ENCODE measurements around the gene CEP104.

CEP104 gene

DNA sequence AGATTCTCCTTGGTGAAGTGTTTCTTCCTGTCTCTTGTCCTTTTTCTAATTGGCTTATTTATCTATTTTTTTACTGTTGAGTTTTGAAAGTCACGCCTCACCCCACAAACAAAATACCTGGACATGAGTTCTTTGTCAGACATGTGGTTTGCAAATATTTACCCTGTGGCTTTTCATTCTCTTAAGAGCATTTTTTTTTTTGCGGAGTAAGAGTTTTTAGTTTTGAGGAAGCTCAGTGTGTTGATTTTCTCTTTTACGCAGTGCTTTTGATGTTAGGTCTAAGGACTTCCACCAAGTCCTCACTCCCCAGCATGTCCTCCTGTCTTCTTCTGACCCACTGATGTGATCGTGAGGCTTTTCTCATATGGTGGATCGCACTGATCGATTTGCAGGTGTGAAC lies 7.9 kb upstream of the CEP104 start:
- DNase-seq: no peak

GRCh38 chr1:3863231-3863935 lies 6.4 kb upstream of the CEP104 start:
- DNase-seq: no peak

GRCh38 chr1:3858231-3858981 lies 1.4 kb upstream of the CEP104 start:
- DNase-seq: no peak

DNA sequence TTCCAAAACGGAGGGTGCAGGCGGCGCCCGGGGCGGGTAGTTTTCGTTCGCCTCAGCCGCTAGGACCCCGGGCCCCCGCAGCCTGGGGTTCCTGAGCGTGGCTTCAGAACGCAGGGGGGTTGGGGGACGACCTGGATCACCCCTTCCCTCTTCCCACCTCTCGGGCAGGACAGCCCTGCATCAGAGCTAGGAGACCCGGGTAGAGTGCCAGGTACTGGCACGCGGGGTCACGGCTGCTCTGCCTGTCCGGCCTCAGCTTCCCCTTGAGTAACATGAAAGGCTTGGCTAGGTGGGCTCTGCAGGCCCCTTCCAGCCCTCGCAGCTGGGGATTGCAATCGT lies 749 bp upstream of the CEP104 start:
- no peak for DNase-seq

DNA sequence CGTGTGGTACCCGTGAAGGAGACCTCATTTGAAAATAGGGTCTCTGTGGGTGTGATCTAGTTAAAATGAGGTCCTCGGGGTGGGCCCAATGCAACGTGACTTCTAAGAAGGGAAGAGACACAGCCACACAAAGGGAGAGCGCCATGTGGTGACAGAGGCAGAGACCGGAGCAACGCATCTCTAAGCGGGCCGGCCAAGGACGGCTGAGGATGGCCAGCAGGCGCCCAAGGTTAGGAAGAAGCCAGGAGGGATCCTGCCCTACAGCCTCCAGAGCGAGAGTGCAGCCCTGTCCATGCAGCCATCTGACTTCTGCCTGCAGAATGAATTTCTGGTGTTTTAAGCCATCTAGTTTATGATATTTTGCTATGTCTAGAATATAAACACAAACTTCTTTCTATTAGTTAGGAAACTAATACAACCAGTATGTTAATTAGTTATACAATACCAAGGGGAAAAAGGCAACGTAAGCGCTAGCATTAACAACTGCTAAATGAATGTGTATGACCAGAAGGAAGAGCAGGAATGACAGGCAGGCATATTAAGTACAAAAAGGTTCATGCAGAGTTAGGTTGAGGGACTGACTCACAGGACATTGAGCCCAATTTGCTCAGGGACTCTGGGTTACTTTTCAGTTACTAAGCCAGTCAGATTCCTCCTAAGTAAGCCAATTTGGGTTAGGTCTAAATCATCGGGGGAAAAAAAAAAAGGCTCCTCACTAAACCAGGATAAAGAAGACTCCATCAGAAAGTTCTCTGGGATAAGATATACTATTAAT lies 4.1 kb downstream of the CEP104 start:
- no peak for DNase-seq

DNA sequence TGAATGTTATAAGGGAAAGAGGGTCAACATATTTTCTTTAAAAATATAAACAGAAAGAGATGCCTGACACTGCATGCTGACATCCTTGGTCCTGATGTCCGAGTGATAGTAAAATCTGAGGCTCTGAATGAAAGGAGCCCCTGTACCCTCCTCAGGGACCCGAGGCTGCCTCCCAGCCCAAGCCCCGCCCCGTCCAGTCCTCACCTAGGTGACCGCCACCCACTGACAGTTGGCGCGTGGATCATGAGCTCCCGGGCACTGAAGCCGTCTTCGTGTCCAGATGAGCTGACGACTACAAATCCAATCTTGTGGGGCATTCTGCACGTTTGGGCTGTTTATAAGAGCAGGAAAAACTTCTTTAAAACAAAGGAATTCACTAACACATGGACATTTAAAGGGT lies 4.9 kb downstream of the CEP104 start:
- no peak for DNase-seq

DNA sequence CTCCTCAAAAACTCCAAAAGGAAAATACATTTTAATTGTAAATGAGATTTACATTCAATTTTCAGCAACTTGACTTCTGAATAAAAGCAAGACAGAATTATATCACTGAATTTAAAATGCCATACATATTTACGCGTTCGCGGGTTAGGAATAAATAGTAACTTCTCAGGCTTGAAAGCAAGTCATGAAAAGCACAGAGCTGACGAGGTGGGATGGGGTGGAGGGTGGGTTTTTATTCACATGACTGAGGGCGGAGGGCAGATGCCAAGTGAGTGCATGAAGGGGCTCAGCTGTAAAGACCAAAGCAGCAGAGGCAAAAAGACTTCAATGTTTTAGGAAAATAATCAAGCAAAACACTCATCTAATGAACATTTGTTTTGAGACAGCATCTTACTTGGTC lies 5.7 kb downstream of the CEP104 start:
- no peak for DNase-seq

- DNase-seq: no peak
Measured at GRCh38 chr1:3850857-3851256, 6.2 kb downstream of the CEP104 start.

- DNase-seq: no peak
Measured at GRCh38 chr1:3847081-3847480, 9.9 kb downstream of the CEP104 start.

DNA sequence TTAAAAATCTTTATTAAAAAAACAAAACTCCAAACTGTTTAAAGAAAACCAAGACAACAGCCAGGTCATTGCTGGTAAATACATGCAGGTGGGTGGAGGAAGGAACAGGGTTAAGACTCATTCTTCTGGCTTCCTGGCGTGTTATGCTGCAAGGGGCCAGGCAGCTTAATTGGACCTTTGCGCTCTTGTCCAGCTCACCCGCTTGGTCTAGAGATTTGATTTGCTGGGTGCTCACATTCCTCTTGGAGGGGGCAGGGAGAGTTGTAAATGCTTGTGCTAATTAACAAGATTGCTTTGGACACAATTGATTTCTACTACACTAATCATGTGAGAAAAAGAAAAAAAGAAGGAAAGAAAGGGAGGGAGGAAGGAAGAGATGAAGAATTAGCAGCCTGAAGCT lies 10.5 kb downstream of the CEP104 start:
- no peak for DNase-seq

DNA sequence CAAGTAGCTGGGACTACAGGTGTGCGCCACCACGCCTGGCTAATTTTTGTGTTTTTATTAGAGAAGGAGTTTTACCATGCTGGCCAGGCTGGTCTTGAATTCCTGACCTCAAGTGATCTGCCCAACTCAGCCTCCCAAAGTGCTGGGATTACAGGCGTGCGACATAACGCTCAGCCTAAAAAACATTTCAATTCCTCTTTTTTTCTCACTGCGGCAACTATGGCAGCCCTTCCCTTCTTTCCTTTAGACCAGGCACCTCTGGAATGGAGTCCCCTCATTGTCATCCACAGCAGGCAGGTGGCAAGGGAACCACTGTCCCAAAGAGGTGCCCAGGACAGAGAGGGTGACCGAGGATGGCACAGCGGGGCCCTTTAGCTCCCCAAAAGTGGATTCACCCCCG lies 14.1 kb downstream of the CEP104 start:
- no peak for DNase-seq

- DNase-seq: no peak
Measured at GRCh38 chr1:3841491-3841890, 15.5 kb downstream of the CEP104 start.

DNA sequence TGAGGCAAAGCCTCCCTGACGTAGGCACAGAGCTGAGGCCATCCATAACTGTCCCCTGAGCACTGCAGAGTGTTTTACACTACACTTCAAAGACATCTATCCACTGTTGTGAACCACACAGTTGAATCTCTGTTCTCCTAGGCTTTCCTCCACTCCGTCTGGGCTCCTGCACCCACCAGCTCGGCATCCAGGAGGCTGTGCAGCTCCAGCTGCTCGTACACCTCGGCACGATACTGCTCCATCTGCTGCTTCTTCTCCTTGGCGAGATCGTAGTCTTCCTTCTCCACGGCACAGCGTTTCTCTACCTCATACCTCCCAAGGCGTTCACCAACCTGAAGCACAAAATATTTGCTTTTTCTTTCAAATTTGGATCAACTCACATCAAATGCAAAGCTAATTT lies 18.2 kb downstream of the CEP104 start:
- DNase-seq: no peak

GRCh38 chr1:3837685-3838084 lies 19.3 kb downstream of the CEP104 start:
- no peak for DNase-seq

DNA sequence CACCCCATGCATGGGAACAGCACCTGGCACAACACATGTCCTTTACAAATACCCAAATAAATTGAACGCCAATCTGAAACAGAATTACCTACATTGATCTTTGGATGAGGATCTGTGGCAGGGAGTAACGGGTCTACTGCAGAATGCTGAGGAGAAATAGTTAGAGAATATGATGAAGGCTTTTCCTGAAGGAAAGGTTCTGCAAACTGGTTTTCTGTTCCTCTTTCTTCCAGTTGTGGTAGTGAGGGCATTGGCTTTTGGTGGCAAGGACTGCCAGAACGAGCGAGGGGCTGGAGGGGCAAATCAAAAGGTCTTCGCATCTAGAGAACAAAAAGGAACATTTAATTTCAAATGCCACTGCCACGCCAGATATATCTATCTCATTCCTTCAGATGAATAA lies 19.8 kb downstream of the CEP104 start:
- DNase-seq: no peak

GRCh38 chr1:3836421-3836820 lies 20.6 kb downstream of the CEP104 start:
- no peak for DNase-seq

- no peak for DNase-seq
Measured at GRCh38 chr1:3834701-3835100, 22.3 kb downstream of the CEP104 start.

DNA sequence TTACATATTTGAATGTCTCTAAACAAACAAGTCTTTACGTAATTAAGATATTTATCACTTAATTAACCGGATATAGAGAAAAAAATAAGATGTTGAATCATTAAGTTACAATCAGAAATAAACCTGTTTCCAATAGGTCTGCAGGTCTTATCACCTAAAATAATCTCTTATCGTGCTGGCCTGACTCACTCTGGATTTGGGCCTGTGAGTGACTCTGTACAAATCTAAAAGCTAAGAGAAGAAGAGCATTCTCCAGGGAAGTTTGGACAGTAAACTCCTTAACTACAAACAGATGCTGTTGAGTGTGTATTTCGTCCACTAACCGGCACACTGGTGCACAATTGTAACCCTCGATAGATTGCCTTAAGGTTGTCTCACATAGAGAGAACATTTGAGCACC lies 25.3 kb downstream of the CEP104 start:
- DNase-seq: no peak

DNA sequence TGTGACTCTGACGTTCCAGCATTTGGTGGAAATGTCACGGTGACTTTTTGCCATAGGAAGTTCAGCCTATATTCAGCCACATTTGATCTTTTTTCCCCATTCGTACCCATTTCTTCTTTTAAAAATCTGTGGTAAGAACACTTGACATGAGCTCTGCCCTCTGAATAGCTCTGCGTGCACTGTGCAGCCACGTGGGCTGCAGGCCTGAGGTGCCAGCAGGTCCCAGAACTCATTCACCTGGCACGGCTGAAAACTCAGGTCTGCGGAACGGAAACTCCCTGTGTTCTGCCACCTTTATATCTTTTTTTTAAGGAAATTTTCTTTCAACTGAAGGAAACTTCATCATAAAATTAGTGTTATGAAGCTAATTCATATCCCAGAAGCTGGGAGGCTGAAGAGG lies 28.6 kb downstream of the CEP104 start:
- no peak for DNase-seq

- no peak for DNase-seq
Measured at GRCh38 chr1:3827813-3828307, 29.2 kb downstream of the CEP104 start.

DNA sequence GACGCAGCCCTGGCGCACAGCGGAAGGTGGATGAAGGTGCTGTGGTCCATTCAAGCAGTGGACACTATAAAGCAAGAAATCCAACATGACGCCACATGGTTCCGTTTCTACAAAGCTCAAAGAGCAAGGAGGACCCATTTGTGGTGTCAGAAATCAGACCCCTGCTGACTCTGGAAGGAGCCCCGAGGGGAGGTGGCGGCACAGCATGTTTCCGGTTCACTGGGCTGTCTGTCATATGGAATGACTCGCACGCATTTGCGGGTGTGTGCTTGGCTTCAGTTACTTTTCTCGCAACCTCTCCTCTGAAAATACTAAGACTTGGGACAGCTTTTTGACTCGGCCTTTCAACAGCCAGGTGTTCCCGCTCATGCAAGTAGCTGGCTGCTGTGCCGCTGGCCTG lies 31.7 kb downstream of the CEP104 start:
- DNase-seq: no peak

DNA sequence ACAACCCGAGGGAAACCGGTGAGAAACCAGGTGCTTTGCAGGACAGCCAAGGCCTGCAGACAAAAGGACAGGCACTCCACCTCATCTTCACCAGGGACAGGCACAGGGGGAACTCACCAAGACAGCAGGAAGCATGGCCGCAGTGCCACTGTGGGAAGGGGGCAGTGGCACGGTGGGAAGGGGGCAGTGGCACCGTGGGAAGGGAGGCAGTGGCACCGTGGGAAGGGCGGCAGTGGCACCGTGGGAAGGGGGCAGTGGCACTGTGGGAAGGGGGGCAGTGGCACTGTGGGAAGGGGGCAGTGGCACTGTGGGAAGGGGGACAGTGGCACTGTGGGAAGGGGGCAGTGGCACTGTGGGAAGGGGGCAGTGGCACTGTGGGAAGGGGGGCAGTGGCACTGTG lies 32.4 kb downstream of the CEP104 start:
- no peak for DNase-seq

DNA sequence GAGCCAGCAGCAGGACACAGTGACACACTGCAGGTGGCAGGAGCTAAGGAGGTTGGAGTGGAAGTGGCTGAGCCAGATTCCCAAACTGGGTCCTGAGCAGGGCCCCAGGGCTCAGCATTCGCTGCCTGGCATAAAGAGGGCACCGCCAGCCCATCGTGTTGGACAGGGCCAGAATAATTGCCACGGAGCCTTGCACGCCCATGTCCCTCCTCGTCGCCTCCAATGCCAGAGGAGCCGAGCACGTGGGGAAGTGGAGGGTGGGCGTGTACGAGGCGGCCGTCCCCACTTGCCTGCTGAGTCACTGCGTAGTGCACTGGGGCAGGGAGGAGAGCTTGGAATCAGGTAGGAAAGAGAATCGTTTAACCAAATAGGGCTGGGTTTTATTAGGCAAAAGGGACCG lies 34.6 kb downstream of the CEP104 start:
- DNase-seq: no peak

DNA sequence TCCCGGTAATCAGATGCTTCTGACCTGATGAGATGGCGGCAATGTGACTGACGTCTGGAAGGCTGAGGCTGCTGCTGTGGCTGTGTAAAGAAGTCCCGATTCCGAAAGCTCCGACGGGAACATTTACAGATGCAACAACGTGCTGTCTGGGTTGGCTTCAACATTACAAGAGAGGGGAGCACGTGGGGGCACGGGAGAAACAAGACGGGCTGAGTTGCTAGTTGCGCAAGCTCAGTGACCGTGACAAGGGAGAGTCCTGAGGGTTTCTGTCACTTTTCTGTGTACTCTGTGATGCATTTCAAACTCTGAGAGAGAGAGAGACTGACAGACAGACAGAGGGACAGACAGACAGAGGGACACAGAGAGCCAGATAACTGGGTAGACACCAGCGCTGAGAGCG lies 35.1 kb downstream of the CEP104 start:
- DNase-seq: no peak
